Epithelial cell of proximal tubule (primary cell): ENCODE measurements around the gene CSNK1G1. TPM values are rescaled to one million over a fixed set of nuclear protein-coding genes. Genes with fewer than 3 reads are reported as not detected.

ENCODE experiments used
- DNase-seq: peaks from one replicate; pipeline ENCODE4 v3.0.0-alpha.2; 2011; ENCODE audit warnings: low read depth
- H3K4me3 ChIP-seq: 2 replicates; pipeline ENCODE4 v1.5.1; 2011; ENCODE audit warnings: low read depth, mild to moderate bottlenecking, low read length
- CTCF ChIP-seq: conservative IDR thresholded peaks from 2 replicates; pipeline ENCODE4 v1.5.1; 2012; ENCODE audit warnings: low read depth, mild to moderate bottlenecking, low read length
- total RNA-seq: library from RNA; depleted of rRNA; stranded (reverse); fragments of >200 nt; gene quantifications from 2 replicates; pipeline ENCODE4 v1.2.3, GENCODE V29; 2015

CSNK1G1 gene
- total RNA-seq, 1 donor from 2014 or later, result 12.3 TPM

- H3K4me3 ChIP-seq, result no peak overlapping the region
- TF ChIP-seq CTCF, result no peak
- DNase-seq, result no peak
Measured at GRCh38 chr15:64146885-64147681, 208.9 kb downstream of the CSNK1G1 start.

GRCh38 chr15:64146520-64146884, 209.5 kb downstream of the CSNK1G1 start:
- no peak for DNase-seq
- H3K4me3 ChIP-seq, result no peak overlapping the region
- no peak for TF ChIP-seq CTCF

- TF ChIP-seq CTCF, result no peak
- H3K4me3 ChIP-seq, result no peak overlapping the region
- DNase-seq, result no peak
Measured at GRCh38 chr15:64146041-64146440, 209.9 kb downstream of the CSNK1G1 start.

GRCh38 chr15:64144565-64145281, 211.2 kb downstream of the CSNK1G1 start:
- TF ChIP-seq CTCF, result no peak
- no peak for DNase-seq
- no peak overlapping the region for H3K4me3 ChIP-seq

GRCh38 chr15:64144192-64144564, 211.8 kb downstream of the CSNK1G1 start:
- no peak for DNase-seq
- TF ChIP-seq CTCF, result no peak
- no peak overlapping the region for H3K4me3 ChIP-seq

GRCh38 chr15:64143276-64143675, 212.7 kb downstream of the CSNK1G1 start:
- TF ChIP-seq CTCF, result no peak
- DNase-seq, result no peak
- no peak overlapping the region for H3K4me3 ChIP-seq
